Measurements from ENCODE around the gene LDAF1.
A peak's percentile ranks its signal among the peaks of the same experiment; 100 is the strongest.

The LDAF1 gene

GRCh38 chr16:21219551-21219950 is 61.1 kb downstream of the LDAF1 start:
- no peak overlapping the region for H3K4me3 ChIP-seq (ENCODE audit: low read depth, low read length)
- TF ChIP-seq MYC (IDR thresholded peaks at IDR 0.05; ENCODE audit: low read depth, low read length) (no peak), MAX (IDR thresholded peaks at IDR 0.05; ENCODE audit: low read depth, low read length) (no peak), CTCF (IDR thresholded peaks at IDR 0.05; ENCODE audit: low read depth, low read length) (no peak), POLR2A (IDR thresholded peaks at IDR 0.05; ENCODE audit: extremely low read depth, insufficient read length) (no peak)
- DNase-seq (ENCODE audit: low read depth): no peak

GRCh38 chr16:21222495-21223337 is 64.2 kb downstream of the LDAF1 start:
- TF ChIP-seq POLR2A (IDR thresholded peaks at IDR 0.05; ENCODE audit: extremely low read depth, insufficient read length): no peak
- TF ChIP-seq MYC (IDR thresholded peaks at IDR 0.05; ENCODE audit: low read depth, low read length): no peak
- no peak for TF ChIP-seq CTCF (IDR thresholded peaks at IDR 0.05; ENCODE audit: low read depth, low read length)
- TF ChIP-seq MAX (IDR thresholded peaks at IDR 0.05; ENCODE audit: low read depth, low read length): no peak
- DNase-seq (ENCODE audit: low read depth): no peak
- H3K4me3 ChIP-seq (ENCODE audit: low read depth, low read length): no peak overlapping the region

GRCh38 chr16:21223787-21224186 is 65.3 kb downstream of the LDAF1 start:
- H3K4me3 ChIP-seq (ENCODE audit: low read depth, low read length): no peak overlapping the region
- no peak for TF ChIP-seq POLR2A (IDR thresholded peaks at IDR 0.05; ENCODE audit: extremely low read depth, insufficient read length)
- DNase-seq (ENCODE audit: low read depth): no peak

- no peak for TF ChIP-seq POLR2A (IDR thresholded peaks at IDR 0.05; ENCODE audit: extremely low read depth, insufficient read length)
- TF ChIP-seq CTCF (IDR thresholded peaks at IDR 0.05; ENCODE audit: low read depth, low read length): no peak
- no peak for TF ChIP-seq MAX (IDR thresholded peaks at IDR 0.05; ENCODE audit: low read depth, low read length)
- TF ChIP-seq MYC (IDR thresholded peaks at IDR 0.05; ENCODE audit: low read depth, low read length): no peak
- H3K4me3 ChIP-seq (ENCODE audit: low read depth, low read length): no peak overlapping the region
- no peak for DNase-seq (ENCODE audit: low read depth)
Observed at GRCh38 chr16:21224800-21225199, 66.3 kb downstream of the LDAF1 start.

- TF ChIP-seq MAX (IDR thresholded peaks at IDR 0.05; ENCODE audit: low read depth, low read length) (no peak), MYC (IDR thresholded peaks at IDR 0.05; ENCODE audit: low read depth, low read length) (no peak), POLR2A (IDR thresholded peaks at IDR 0.05; ENCODE audit: extremely low read depth, insufficient read length) (no peak), CTCF (IDR thresholded peaks at IDR 0.05; ENCODE audit: low read depth, low read length) (no peak)
- no peak overlapping the region for H3K4me3 ChIP-seq (ENCODE audit: low read depth, low read length)
- no peak for DNase-seq (ENCODE audit: low read depth)
Observed at GRCh38 chr16:21226749-21227148, 68.3 kb downstream of the LDAF1 start.

GRCh38 chr16:21227866-21228265 is 69.4 kb downstream of the LDAF1 start:
- no peak overlapping the region for H3K4me3 ChIP-seq (ENCODE audit: low read depth, low read length)
- DNase-seq (ENCODE audit: low read depth): peak; percentile 2
- no peak for TF ChIP-seq MYC (IDR thresholded peaks at IDR 0.05; ENCODE audit: low read depth, low read length)
- TF ChIP-seq CTCF (IDR thresholded peaks at IDR 0.05; ENCODE audit: low read depth, low read length): no peak
- TF ChIP-seq POLR2A (IDR thresholded peaks at IDR 0.05; ENCODE audit: extremely low read depth, insufficient read length): no peak
- TF ChIP-seq MAX (IDR thresholded peaks at IDR 0.05; ENCODE audit: low read depth, low read length): no peak
